Activated naive CD8-positive, alpha-beta T cell treated with anti-CD3 and anti-CD28 coated beads for 36 hours (primary cell): ENCODE data around the gene TREM1. TPM values are rescaled to one million over a fixed set of nuclear protein-coding genes. Genes with fewer than 3 reads are reported as not detected.

Experiments used
- DNase-seq: peaks from one replicate; pipeline ENCODE4 v3.0.0; 2021
- H3K27ac Mint-ChIP-seq: one replicate; pipeline ENCODE4 v1.8.0; 2022; ENCODE audit warnings: mild to moderate bottlenecking, moderate library complexity, mixed read lengths
- H3K27me3 Mint-ChIP-seq: one replicate; pipeline ENCODE4 v1.8.0; 2022; ENCODE audit warnings: mild to moderate bottlenecking, mixed read lengths
- H3K36me3 Mint-ChIP-seq: one replicate; pipeline ENCODE4 v1.8.0; 2021; ENCODE audit warnings: mild to moderate bottlenecking, mixed read lengths
- H3K4me1 Mint-ChIP-seq: one replicate; pipeline ENCODE4 v1.8.0; 2021; ENCODE audit warnings: mixed read lengths
- H3K4me3 Mint-ChIP-seq: one replicate; pipeline ENCODE4 v1.8.0; 2022; ENCODE audit warnings: mild to moderate bottlenecking, moderate library complexity, mixed read lengths
- H3K9me3 Mint-ChIP-seq: one replicate; pipeline ENCODE4 v1.8.0; 2022; ENCODE audit warnings: mixed read lengths
- total RNA-seq, 2 experiments: library from RNA; stranded (reverse); gene quantifications; one replicate each; pipeline ENCODE4 v1.2.3, GENCODE V29; 2021

TREM1 gene
- total RNA-seq, 2 experiments from 2014 or later: 0.30 TPM; not detected in 1

DNA sequence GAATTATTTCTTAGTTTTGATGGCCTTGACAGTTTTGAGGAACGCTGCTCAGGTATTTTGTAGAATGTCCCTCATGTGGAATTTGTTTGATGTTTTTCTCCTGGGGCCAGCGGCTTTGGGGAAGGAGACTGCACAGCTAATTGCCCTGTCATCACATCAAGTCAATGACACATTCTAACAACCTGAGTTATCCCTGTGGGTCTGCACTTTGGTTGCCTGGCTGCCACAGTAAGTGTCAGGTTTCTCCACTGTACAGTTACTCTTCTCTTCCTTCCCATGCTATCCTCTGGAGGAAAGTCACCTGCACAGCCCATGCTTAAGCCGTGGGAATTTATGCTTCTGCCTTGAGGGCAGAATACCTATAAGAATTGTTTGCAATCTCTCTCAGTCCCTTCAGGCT is 59.7 kb downstream of the TREM1 start:
- H3K36me3 Mint-ChIP-seq: no peaks in the 10 kb centered on the region
- no peak overlapping the region for H3K27ac Mint-ChIP-seq
- H3K4me3 Mint-ChIP-seq: no peak overlapping the region
- no peak for DNase-seq
- H3K4me1 Mint-ChIP-seq: no peaks in the 10 kb centered on the region
- H3K27me3 Mint-ChIP-seq: no peaks in the 10 kb centered on the region
- no peaks in the 10 kb centered on the region for H3K9me3 Mint-ChIP-seq

DNA sequence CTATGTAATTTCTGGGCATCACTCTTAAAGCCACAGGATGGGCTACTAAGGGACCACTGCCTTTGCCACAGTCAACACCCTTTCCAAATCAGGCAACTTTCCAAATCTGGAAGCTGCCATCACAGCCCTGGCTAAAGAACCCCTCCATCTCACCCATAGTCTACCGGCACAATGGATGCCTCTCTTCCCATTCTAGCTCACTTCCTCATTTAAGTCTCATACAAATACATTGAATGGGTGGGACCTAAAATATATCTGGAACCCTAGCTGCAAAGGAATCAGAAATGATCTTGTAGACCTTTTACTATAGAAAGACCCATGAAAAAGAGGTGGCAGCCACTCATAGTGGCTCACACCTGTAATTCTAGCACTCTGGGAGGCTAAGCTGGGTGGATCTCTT is 61.7 kb downstream of the TREM1 start:
- Mint-ChIP-seq H3K4me1 (no peaks in the 10 kb centered on the region), H3K27me3 (no peaks in the 10 kb centered on the region), H3K27ac (no peak overlapping the region)

More for the DNA sequence above, 61.7 kb downstream of the TREM1 start:
- Mint-ChIP-seq H3K4me3 (no peak overlapping the region), H3K36me3 (no peaks in the 10 kb centered on the region), H3K9me3 (no peaks in the 10 kb centered on the region)
- no peak for DNase-seq

Other genes starting within 250 kb of the TREM1 start
- gene UNC5CL, start 247.5 kb downstream of the TREM1 start, total RNA-seq: 1 to 10 TPM; 1.3 to 1.7 TPM
- not detected for gene TSPO2, start 244.2 kb downstream of the TREM1 start, total RNA-seq
- not detected for gene APOBEC2, start 233.5 kb downstream of the TREM1 start, total RNA-seq
- gene OARD1, start 214.3 kb downstream of the TREM1 start, total RNA-seq: 10 to 100 TPM; 43.7 to 44.2 TPM
- gene NFYA, start 213.7 kb downstream of the TREM1 start, total RNA-seq: 10 to 100 TPM; 24.5 to 25.4 TPM
- gene TREML1, start 132.3 kb downstream of the TREM1 start, total RNA-seq: not detected
- not detected for gene TREM2, start 123.6 kb downstream of the TREM1 start, total RNA-seq
- 1 to 10 TPM; 8.9 TPM for gene TREML2, start 85.5 kb downstream of the TREM1 start, total RNA-seq
- gene TREML4, start 58.3 kb downstream of the TREM1 start, total RNA-seq: not detected
- under 1 TPM; 0.31 to 0.44 TPM for gene NCR2, start 48.9 kb upstream of the TREM1 start, total RNA-seq